OCI-LY1 (cell line): Measurements from ENCODE around the gene JPT1.

Experiments
- EZH2 ChIP-seq: fragments of 200-600 bp; sonication (generic), shearing (Covaris generic); IDR thresholded peaks from 2 replicates; pipeline ENCODE4 v1.8.0; 2017; ENCODE audit warnings: borderline replicate concordance, mixed run types, mild to moderate bottlenecking, antibody characterized with exemption, low read length, moderate library complexity, mixed read lengths
- TF ChIP-seq, protein P1 (sequence below): fragments of 200-600 bp; sonication (generic), shearing (Covaris generic); IDR thresholded peaks from 2 replicates; pipeline ENCODE4 v1.5.1; 2017; ENCODE audit warnings: mild to moderate bottlenecking, antibody characterized with exemption, low read length, moderate library complexity, mixed read lengths

DNA sequence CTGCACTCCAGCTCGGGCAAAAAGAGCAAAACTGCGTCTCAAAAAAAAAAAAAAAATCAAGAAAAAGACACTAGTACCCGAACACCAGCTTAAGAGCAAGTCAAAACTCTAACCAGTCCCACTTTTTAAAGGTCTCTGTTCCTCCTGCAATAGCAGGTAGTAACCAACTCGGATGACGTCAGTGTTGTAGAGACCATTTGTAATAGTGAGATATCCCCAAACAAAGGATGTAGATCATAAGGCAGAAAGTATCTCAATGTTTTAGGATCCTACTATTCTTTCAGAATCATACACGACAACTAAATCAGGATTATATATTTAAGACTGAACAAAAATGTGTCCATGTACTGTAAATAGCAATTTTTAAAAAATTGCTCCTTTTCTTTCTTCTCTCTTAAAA is 2.4 kb downstream of the JPT1 start:
- TF ChIP-seq, protein P1, sequence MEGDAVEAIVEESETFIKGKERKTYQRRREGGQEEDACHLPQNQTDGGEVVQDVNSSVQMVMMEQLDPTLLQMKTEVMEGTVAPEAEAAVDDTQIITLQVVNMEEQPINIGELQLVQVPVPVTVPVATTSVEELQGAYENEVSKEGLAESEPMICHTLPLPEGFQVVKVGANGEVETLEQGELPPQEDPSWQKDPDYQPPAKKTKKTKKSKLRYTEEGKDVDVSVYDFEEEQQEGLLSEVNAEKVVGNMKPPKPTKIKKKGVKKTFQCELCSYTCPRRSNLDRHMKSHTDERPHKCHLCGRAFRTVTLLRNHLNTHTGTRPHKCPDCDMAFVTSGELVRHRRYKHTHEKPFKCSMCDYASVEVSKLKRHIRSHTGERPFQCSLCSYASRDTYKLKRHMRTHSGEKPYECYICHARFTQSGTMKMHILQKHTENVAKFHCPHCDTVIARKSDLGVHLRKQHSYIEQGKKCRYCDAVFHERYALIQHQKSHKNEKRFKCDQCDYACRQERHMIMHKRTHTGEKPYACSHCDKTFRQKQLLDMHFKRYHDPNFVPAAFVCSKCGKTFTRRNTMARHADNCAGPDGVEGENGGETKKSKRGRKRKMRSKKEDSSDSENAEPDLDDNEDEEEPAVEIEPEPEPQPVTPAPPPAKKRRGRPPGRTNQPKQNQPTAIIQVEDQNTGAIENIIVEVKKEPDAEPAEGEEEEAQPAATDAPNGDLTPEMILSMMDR = no peak
- TF ChIP-seq EZH2 = no peak
